Neural progenitor cell (in vitro differentiated cells): ENCODE results near the gene SH2D4B. TPM values are rescaled to one million over a fixed set of nuclear protein-coding genes. Genes with fewer than 3 reads are reported as not detected.

Experiments used
- DNase-seq: peaks from one replicate; pipeline ENCODE4 v3.0.0-alpha.2; 2016; ENCODE audit warnings: low spot score
- H2AFZ ChIP-seq: fragments of 200-600 bp; sonication (generic); replicated peaks from 2 replicates; pipeline ENCODE4 v1.6.1; 2016; ENCODE audit warnings: antibody characterized with exemption
- H3F3A ChIP-seq: fragments of 200-600 bp; sonication (generic); 2 replicates; pipeline ENCODE4 v1.6.1; 2016; ENCODE audit warnings: antibody characterized with exemption, low read depth
- H3K27ac ChIP-seq: fragments of 200-600 bp; sonication (generic); 2 replicates; pipeline ENCODE4 v1.5.1; 2016; ENCODE audit warnings: mild to moderate bottlenecking
- H3K27me3 ChIP-seq: fragments of 200-600 bp; sonication (generic); 2 replicates; pipeline ENCODE4 v1.6.1; 2016; ENCODE audit warnings: mild to moderate bottlenecking, moderate library complexity
- H3K36me3 ChIP-seq: fragments of 200-600 bp; sonication (generic); 2 replicates; pipeline ENCODE4 v1.5.1; 2016
- H3K4me1 ChIP-seq: fragments of 200-600 bp; sonication (generic); 2 replicates; pipeline ENCODE4 v1.6.1; 2016; ENCODE audit warnings: mixed run types
- H3K4me2 ChIP-seq: fragments of 200-600 bp; sonication (generic); 2 replicates; pipeline ENCODE4 v1.6.1; 2016
- H3K4me3 ChIP-seq: fragments of 200-600 bp; sonication (generic); 2 replicates; pipeline ENCODE4 v1.5.1; 2016
- H3K79me2 ChIP-seq: fragments of 200-600 bp; sonication (generic); 2 replicates; pipeline ENCODE4 v1.6.1; 2016; ENCODE audit warnings: low read depth
- H3K9ac ChIP-seq: fragments of 200-600 bp; sonication (generic); 2 replicates; pipeline ENCODE4 v1.6.1; 2016
- H3K9me3 ChIP-seq: fragments of 200-600 bp; sonication (generic); 2 replicates; pipeline ENCODE4 v1.5.1; 2016; ENCODE audit warnings: low read depth
- H4K20me1 ChIP-seq: fragments of 200-600 bp; sonication (generic); 2 replicates; pipeline ENCODE4 v1.6.1; 2016; ENCODE audit warnings: low read depth
- H3K27ac Mint-ChIP-seq: 3 replicates; pipeline ENCODE4 v1.8.0; 2021; ENCODE audit warnings: mixed read lengths
- H3K27me3 Mint-ChIP-seq: 2 replicates; pipeline ENCODE4 v1.8.0; 2022; ENCODE audit warnings: low read depth, mild to moderate bottlenecking, inconsistent platforms, moderate library complexity, mixed read lengths; ENCODE audit not compliant: insufficient read depth
- H3K36me3 Mint-ChIP-seq: 3 replicates; pipeline ENCODE4 v1.8.0; 2021; ENCODE audit warnings: mixed read lengths
- H3K4me1 Mint-ChIP-seq: 3 replicates; pipeline ENCODE4 v1.8.0; 2021; ENCODE audit warnings: mixed read lengths
- H3K4me3 Mint-ChIP-seq: 3 replicates; pipeline ENCODE4 v1.8.0; 2021; ENCODE audit warnings: mild to moderate bottlenecking, moderate library complexity, mixed read lengths
- H3K9me3 Mint-ChIP-seq: 3 replicates; pipeline ENCODE4 v1.8.0; 2020; ENCODE audit warnings: mixed read lengths
- CTCF ChIP-seq: fragments of 200-600 bp; sonication (generic); IDR thresholded peaks from 2 replicates; pipeline ENCODE4 v1.5.1; 2017; ENCODE audit warnings: antibody characterized with exemption, mild to moderate bottlenecking
- EZH2 ChIP-seq: fragments of 200-600 bp; sonication (generic); IDR thresholded peaks from 2 replicates; pipeline ENCODE4 v1.6.1; 2017; ENCODE audit warnings: antibody characterized with exemption, mild to moderate bottlenecking, moderate library complexity
- EZH2phosphoT487 ChIP-seq: fragments of 200-600 bp; sonication (generic); IDR thresholded peaks from 2 replicates; pipeline ENCODE4 v1.6.1; 2017; ENCODE audit warnings: antibody characterized with exemption
- total RNA-seq: library from RNA; depleted of rRNA; stranded (reverse); fragments of >200 nt; gene quantifications from 2 replicates; pipeline ENCODE4 v1.2.3, GENCODE V29; 2015; ENCODE audit warnings: low replicate concordance

The SH2D4B gene
- total RNA-seq, 1 donor from 2014 or later = 0.11 TPM

GRCh38 chr10:80599424-80599847 lies 61.7 kb downstream of the SH2D4B start:
- no peaks in the 10 kb centered on the region for H3K27me3 ChIP-seq
- no peaks in the 10 kb centered on the region for H3K9me3 Mint-ChIP-seq
- no peaks in the 10 kb centered on the region for H3K36me3 Mint-ChIP-seq
- no peak overlapping the region for H3K9ac ChIP-seq
- H3K4me3 ChIP-seq = no peak overlapping the region
- H3K4me1 ChIP-seq = peaks cover 4% of the 10 kb centered on the region
- H2AFZ ChIP-seq = peak overlapping the region; percentile 97
- no peaks in the 10 kb centered on the region for H3F3A ChIP-seq
- DNase-seq = peak; percentile 90
- H3K4me2 ChIP-seq = no peak overlapping the region
- H3K4me1 Mint-ChIP-seq = peaks cover 8% of the 10 kb centered on the region
- no peak overlapping the region for H3K27ac ChIP-seq
- H3K4me3 Mint-ChIP-seq = no peak overlapping the region
- TF ChIP-seq CTCF (peak; percentile 88), EZH2phosphoT487 (no peak)
- no peaks in the 10 kb centered on the region for H3K9me3 ChIP-seq
- no peaks in the 10 kb centered on the region for H3K36me3 ChIP-seq
- H4K20me1 ChIP-seq = no peaks in the 10 kb centered on the region
- peaks cover 8% of the 10 kb centered on the region for H3K27me3 Mint-ChIP-seq
- H3K79me2 ChIP-seq = no peaks in the 10 kb centered on the region
- H3K27ac Mint-ChIP-seq = no peak overlapping the region

GRCh38 chr10:80600256-80600655 lies 62.6 kb downstream of the SH2D4B start:
- no peaks in the 10 kb centered on the region for H3F3A ChIP-seq
- no peaks in the 10 kb centered on the region for H3K27me3 ChIP-seq
- no peak overlapping the region for H3K27ac Mint-ChIP-seq
- no peaks in the 10 kb centered on the region for H3K36me3 Mint-ChIP-seq
- no peak overlapping the region for H3K9ac ChIP-seq
- no peak overlapping the region for H3K4me2 ChIP-seq
- no peak overlapping the region for H3K27ac ChIP-seq
- H3K9me3 ChIP-seq = no peaks in the 10 kb centered on the region
- no peak for DNase-seq
- TF ChIP-seq EZH2 (no peak), EZH2phosphoT487 (no peak), CTCF (no peak)
- H3K36me3 ChIP-seq = no peaks in the 10 kb centered on the region
- peaks cover 8% of the 10 kb centered on the region for H3K27me3 Mint-ChIP-seq
- H3K4me1 Mint-ChIP-seq = peaks cover 8% of the 10 kb centered on the region
- no peak overlapping the region for H2AFZ ChIP-seq
- no peaks in the 10 kb centered on the region for H3K79me2 ChIP-seq
- H3K4me3 ChIP-seq = no peak overlapping the region
- no peaks in the 10 kb centered on the region for H3K9me3 Mint-ChIP-seq
- no peaks in the 10 kb centered on the region for H4K20me1 ChIP-seq
- no peak overlapping the region for H3K4me3 Mint-ChIP-seq
- peaks cover 4% of the 10 kb centered on the region for H3K4me1 ChIP-seq

- H3K9me3 ChIP-seq = no peaks in the 10 kb centered on the region
- no peaks in the 10 kb centered on the region for H3K79me2 ChIP-seq
- no peaks in the 10 kb centered on the region for H3K27me3 ChIP-seq
- Mint-ChIP-seq H3K4me1 (peaks cover 14% of the 10 kb centered on the region), H3K9me3 (no peaks in the 10 kb centered on the region), H3K27me3 (peaks cover under 1% of the 10 kb centered on the region), H3K4me3 (no peak overlapping the region), H3K36me3 (no peaks in the 10 kb centered on the region), H3K27ac (no peak overlapping the region)
- no peaks in the 10 kb centered on the region for H3K36me3 ChIP-seq
- no peak overlapping the region for H2AFZ ChIP-seq
- DNase-seq = no peak
- H3K9ac ChIP-seq = no peak overlapping the region
- no peaks in the 10 kb centered on the region for H4K20me1 ChIP-seq
- no peak overlapping the region for H3K4me3 ChIP-seq
- no peak overlapping the region for H3K4me2 ChIP-seq
- peaks cover 4% of the 10 kb centered on the region for H3K4me1 ChIP-seq
- no peaks in the 10 kb centered on the region for H3F3A ChIP-seq
- H3K27ac ChIP-seq = no peak overlapping the region
- TF ChIP-seq EZH2phosphoT487 = no peak
Observed at GRCh38 chr10:80602881-80603280, 65.2 kb downstream of the SH2D4B start.

- H3K4me1 Mint-ChIP-seq = peaks cover 15% of the 10 kb centered on the region
Observed at GRCh38 chr10:80603516-80603915, 65.8 kb downstream of the SH2D4B start.

More at GRCh38 chr10:80603516-80603915, 65.8 kb downstream of the SH2D4B start:
- Mint-ChIP-seq H3K9me3 (no peaks in the 10 kb centered on the region), H3K27me3 (peaks cover 3% of the 10 kb centered on the region), H3K27ac (no peak overlapping the region), H3K36me3 (no peaks in the 10 kb centered on the region), H3K4me3 (no peak overlapping the region)
- Histone ChIP-seq H3K4me1 (peaks cover 4% of the 10 kb centered on the region), H3K9ac (no peak overlapping the region), H3K9me3 (no peaks in the 10 kb centered on the region), H4K20me1 (no peaks in the 10 kb centered on the region), H2AFZ (no peak overlapping the region), H3K27me3 (no peaks in the 10 kb centered on the region), H3K79me2 (no peaks in the 10 kb centered on the region), H3K4me3 (no peak overlapping the region), H3K4me2 (no peak overlapping the region), H3K27ac (no peak overlapping the region), H3F3A (no peaks in the 10 kb centered on the region), H3K36me3 (no peaks in the 10 kb centered on the region)
- no peak for DNase-seq
- TF ChIP-seq CTCF = no peak
